K562 (cell line): ENCODE measurements around the gene SH2B2. TPM values are rescaled to one million over a fixed set of nuclear protein-coding genes. Genes with fewer than 3 reads are reported as not detected.

Experiments used
- ASH1L ChIP-seq: fragments of 450-650 bp; IDR thresholded peaks from 2 replicates; pipeline ENCODE4 v1.6.1; 2018; ENCODE audit warnings: borderline replicate concordance, mild to moderate bottlenecking, low read depth; ENCODE audit not compliant: partially characterized antibody
- CTCF ChIP-seq, 3 experiments: IDR thresholded peaks in 2 of 3; conservative IDR thresholded peaks in 1 of 3; 2 replicates each; pipeline ENCODE4 v1.5.1; 2011 to 2012; ENCODE audit warnings: low read length in 3 of 3, mild to moderate bottlenecking in 3 of 3, control low read depth in 2 of 3, improper control_type of control experiment in 1 of 3, inconsistent platforms in 1 of 3, low read depth in 1 of 3, mixed read lengths in 1 of 3, moderate library complexity in 1 of 3; ENCODE audit not compliant: insufficient read depth in 2 of 3
- CXXC5 ChIP-seq: fragments of 250-450 bp; sonication (Bioruptor Pico); IDR thresholded peaks from 2 replicates; pipeline ENCODE4 v1.8.0; 2022; ENCODE audit warnings: inconsistent platforms, mild to moderate bottlenecking, moderate library complexity
- ELF2 ChIP-seq: fragments of 250-450 bp; sonication (Bioruptor Pico); IDR thresholded peaks from 2 replicates; pipeline ENCODE4 v1.5.0; 2021; ENCODE audit warnings: mild to moderate bottlenecking
- EP400 ChIP-seq: fragments of 450-650 bp; IDR thresholded peaks from 2 replicates; pipeline ENCODE4 v1.6.1; 2017; ENCODE audit warnings: antibody characterized with exemption, mild to moderate bottlenecking, moderate library complexity
- ETV6 ChIP-seq, 3 experiments: fragments of 150-350 bp in 1 of 3; sonication (generic) in 1 of 3; formaldehyde crosslinking in 1 of 3; IDR thresholded peaks; 2 replicates each; pipeline versions ENCODE4 v1.6.1 to v1.8.0; 2014 to 2022; ENCODE audit warnings: borderline replicate concordance in 2 of 3, low read depth in 2 of 3, antibody characterized with exemption in 1 of 3, low read length in 1 of 3, mild to moderate bottlenecking in 1 of 3, missing genetic modification reagents in 1 of 3
- JUN ChIP-seq, 2 experiments: sonication (generic) in 1 of 2; formaldehyde crosslinking in 1 of 2; IDR thresholded peaks; 2 replicates each; pipeline versions ENCODE4 v1.6.1 to v1.8.0; 2012 to 2022; ENCODE audit warnings: borderline replicate concordance in 2 of 2, mild to moderate bottlenecking in 2 of 2, improper control_type of control experiment in 1 of 2, low read depth in 1 of 2, low read length in 1 of 2, missing genetic modification reagents in 1 of 2
- NR2F6 ChIP-seq: fragments of 450-650 bp; formaldehyde crosslinking; IDR thresholded peaks from 2 replicates; pipeline ENCODE4 v1.4.0; 2020; ENCODE audit warnings: mild to moderate bottlenecking
- POLR2AphosphoS5 ChIP-seq: IDR thresholded peaks from 2 replicates; pipeline ENCODE4 v1.6.1; 2011; ENCODE audit warnings: mild to moderate bottlenecking, low read depth, low read length, moderate library complexity; ENCODE audit not compliant: control insufficient read depth, insufficient read depth
- POLR2G ChIP-seq: fragments of 200-400 bp; formaldehyde crosslinking; IDR thresholded peaks from 2 replicates; pipeline ENCODE4 v1.6.1; 2017; ENCODE audit warnings: low read depth, mild to moderate bottlenecking, antibody characterized with exemption, low read length, moderate library complexity
- REST ChIP-seq, 2 experiments: fragments of 450-650 bp; formaldehyde crosslinking in 1 of 2; IDR thresholded peaks; 2 replicates each; pipeline versions ENCODE4 v1.4.0 to v1.6.1; 2014 to 2020; ENCODE audit warnings: mild to moderate bottlenecking in 2 of 2, borderline replicate concordance in 1 of 2, low read depth in 1 of 2
- SNAPC5 ChIP-seq: fragments of 250-450 bp; sonication (Bioruptor Pico); IDR thresholded peaks from 2 replicates; pipeline ENCODE4 v1.8.0; 2021; ENCODE audit warnings: moderate library complexity, mild to moderate bottlenecking, inconsistent platforms
- XRCC3 ChIP-seq: fragments of 450-650 bp; IDR thresholded peaks from 2 replicates; pipeline ENCODE4 v1.6.1; 2017; ENCODE audit warnings: mild to moderate bottlenecking, moderate library complexity
- ZNF146 ChIP-seq: IDR thresholded peaks from one replicate; pipeline ENCODE4 v1.6.1; 2018; ENCODE audit warnings: missing compliant biosample characterization; ENCODE audit not compliant: unreplicated experiment
- ZNF75A ChIP-seq: fragments of 450-650 bp; formaldehyde crosslinking; IDR thresholded peaks from 2 replicates; pipeline ENCODE4 v1.4.0; 2020; ENCODE audit warnings: mild to moderate bottlenecking
- polyA plus RNA-seq, 8 experiments: library from polyadenylated mRNA; depleted of rRNA in 4 of 8; stranded (reverse) in 5 of 8; unstranded in 3 of 8; fragments of >200 nt; fragmentation: Nextera tagmentation in 2 of 8; fragmentation: Illumina TruSeq in 1 of 8; extraction: Ambion mirVana in 2 of 8; extraction: Trizol in 1 of 8; gene quantifications; 2 replicates each; pipeline versions ENCODE4 v1.2.1 to v1.2.3, GENCODE V29; 2011 to 2014; ENCODE audit warnings: inconsistent platforms in 1 of 8, missing spikeins in 1 of 8
- total RNA-seq, 7 experiments: library from RNA; depleted of rRNA in 6 of 7; stranded (reverse); fragments of >200 nt in 6 of 7; fragmentation: Illumina TruSeq in 2 of 7; extraction: Trizol in 2 of 7; gene quantifications; 2 replicates each; pipeline versions ENCODE4 v1.2.1 to v1.2.3, GENCODE V29; 2011 to 2021; ENCODE audit warnings: low replicate concordance in 1 of 7

SH2B2 gene
- total and polyA plus RNA-seq, 9 of the 15 experiments (the other 6 are each of a cell fraction or from before 2014, with no cell fraction given) = 0.03 to 0.89 (median 0.07) TPM; not detected in 4

GRCh38 chr7:102279537-102280400, 6.9 kb upstream of the SH2B2 start (continued):
- TF ChIP-seq CTCF (IDR thresholded peaks at IDR 0.05 in 2 of 3, conservative IDR thresholded peaks at IDR 0.05 in 1 of 3; ENCODE audit: insufficient read depth in 2 of 3, low read depth in 1 of 3, low read length in 3 of 3) (peak; percentile 91 to 96 (median 94)), POLR2G (peak; percentile 44; the same call in 1 of the 2 replicates), CXXC5 (CRISPR knock-in tag) (no peak), ZNF146 (CRISPR knock-in tag) (no peak), ELF2 (CRISPR knock-in tag) (no peak), XRCC3 (no peak), SNAPC5 (no peak), ZNF75A (no peak), JUN (IDR thresholded peaks at IDR 0.05; ENCODE audit: borderline replicate concordance, low read depth, low read length) (no peak), JUN (CRISPR knock-in tag; IDR thresholded peaks at IDR 0.05; ENCODE audit: borderline replicate concordance) (no peak), EP400 (no peak), REST (IDR thresholded peaks at IDR 0.05; ENCODE audit: borderline replicate concordance) (peak; percentile 87), REST (CRISPR knock-in tag; IDR thresholded peaks at IDR 0.05; ENCODE audit: low read depth) (no peak), ETV6 (IDR thresholded peaks at IDR 0.05; ENCODE audit: borderline replicate concordance in 1 of 2, low read depth in 2 of 2, low read length in 1 of 2) (no peak), ETV6 (CRISPR knock-in tag; IDR thresholded peaks at IDR 0.05; ENCODE audit: borderline replicate concordance) (no peak), POLR2AphosphoS5 (no peak), NR2F6 (CRISPR knock-in tag) (no peak), ASH1L (no peak)
